GM12872 (cell line): Measurements from ENCODE around the gene SULT1E1.

Source experiments
- TF ChIP-seq, protein P1 (sequence below): IDR thresholded peaks from 3 replicates; pipeline ENCODE4 v1.5.1; 2011; ENCODE audit warnings: low read depth, mild to moderate bottlenecking, low read length, moderate library complexity; ENCODE audit not compliant: insufficient read depth

The SULT1E1 gene

GRCh38 chr4:69848028-69848427 is 11.9 kb downstream of the SULT1E1 start:
- TF ChIP-seq, protein P1, sequence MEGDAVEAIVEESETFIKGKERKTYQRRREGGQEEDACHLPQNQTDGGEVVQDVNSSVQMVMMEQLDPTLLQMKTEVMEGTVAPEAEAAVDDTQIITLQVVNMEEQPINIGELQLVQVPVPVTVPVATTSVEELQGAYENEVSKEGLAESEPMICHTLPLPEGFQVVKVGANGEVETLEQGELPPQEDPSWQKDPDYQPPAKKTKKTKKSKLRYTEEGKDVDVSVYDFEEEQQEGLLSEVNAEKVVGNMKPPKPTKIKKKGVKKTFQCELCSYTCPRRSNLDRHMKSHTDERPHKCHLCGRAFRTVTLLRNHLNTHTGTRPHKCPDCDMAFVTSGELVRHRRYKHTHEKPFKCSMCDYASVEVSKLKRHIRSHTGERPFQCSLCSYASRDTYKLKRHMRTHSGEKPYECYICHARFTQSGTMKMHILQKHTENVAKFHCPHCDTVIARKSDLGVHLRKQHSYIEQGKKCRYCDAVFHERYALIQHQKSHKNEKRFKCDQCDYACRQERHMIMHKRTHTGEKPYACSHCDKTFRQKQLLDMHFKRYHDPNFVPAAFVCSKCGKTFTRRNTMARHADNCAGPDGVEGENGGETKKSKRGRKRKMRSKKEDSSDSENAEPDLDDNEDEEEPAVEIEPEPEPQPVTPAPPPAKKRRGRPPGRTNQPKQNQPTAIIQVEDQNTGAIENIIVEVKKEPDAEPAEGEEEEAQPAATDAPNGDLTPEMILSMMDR: no peak

DNA sequence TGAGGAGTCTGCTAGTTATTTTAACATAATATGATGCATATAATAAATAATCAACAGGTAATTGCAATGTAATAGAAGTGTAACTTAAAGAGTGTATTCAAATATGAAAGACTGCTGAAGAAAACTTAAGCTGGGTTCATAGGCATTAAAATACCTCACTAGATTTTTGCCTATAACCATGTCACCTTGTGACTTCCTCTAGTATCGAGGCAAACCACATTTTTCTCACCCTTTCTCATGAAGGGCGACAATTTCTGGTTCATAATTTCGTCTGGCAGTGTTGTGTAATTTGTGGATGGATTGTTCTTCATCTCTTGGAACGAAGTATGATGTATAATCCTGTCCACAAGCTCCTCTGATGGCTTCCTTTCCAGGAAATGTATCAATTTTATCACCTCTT is 16.0 kb downstream of the SULT1E1 start:
- TF ChIP-seq, protein P1: no peak

GRCh38 chr4:69843301-69843700 is 16.6 kb downstream of the SULT1E1 start:
- TF ChIP-seq, protein P1: no peak

- TF ChIP-seq, protein P1: no peak
Observed at GRCh38 chr4:69838977-69839376, 21.0 kb downstream of the SULT1E1 start.

DNA sequence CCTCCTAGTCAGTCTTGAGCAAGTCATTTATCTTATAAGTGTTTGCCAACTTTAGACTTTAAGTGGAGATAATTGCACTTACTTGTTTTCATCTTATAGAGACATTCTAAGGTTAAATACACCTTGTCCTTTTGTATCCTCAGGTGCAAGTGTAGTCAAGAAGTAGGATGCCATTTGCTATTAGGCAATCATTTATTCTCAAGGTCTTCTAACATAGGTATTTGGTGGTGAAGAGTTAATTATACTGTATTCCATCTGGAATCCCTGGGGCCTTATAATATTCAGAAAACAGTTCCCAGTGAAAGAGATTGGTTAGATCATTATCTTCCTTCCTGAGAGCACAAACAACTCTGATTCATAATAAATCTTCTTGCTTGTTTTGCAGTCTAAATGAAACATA is 23.7 kb downstream of the SULT1E1 start:
- TF ChIP-seq, protein P1: no peak

GRCh38 chr4:69835766-69836165 is 24.2 kb downstream of the SULT1E1 start:
- TF ChIP-seq, protein P1: no peak

- TF ChIP-seq, protein P1: no peak
Observed at GRCh38 chr4:69833251-69833650, 26.7 kb downstream of the SULT1E1 start.

DNA sequence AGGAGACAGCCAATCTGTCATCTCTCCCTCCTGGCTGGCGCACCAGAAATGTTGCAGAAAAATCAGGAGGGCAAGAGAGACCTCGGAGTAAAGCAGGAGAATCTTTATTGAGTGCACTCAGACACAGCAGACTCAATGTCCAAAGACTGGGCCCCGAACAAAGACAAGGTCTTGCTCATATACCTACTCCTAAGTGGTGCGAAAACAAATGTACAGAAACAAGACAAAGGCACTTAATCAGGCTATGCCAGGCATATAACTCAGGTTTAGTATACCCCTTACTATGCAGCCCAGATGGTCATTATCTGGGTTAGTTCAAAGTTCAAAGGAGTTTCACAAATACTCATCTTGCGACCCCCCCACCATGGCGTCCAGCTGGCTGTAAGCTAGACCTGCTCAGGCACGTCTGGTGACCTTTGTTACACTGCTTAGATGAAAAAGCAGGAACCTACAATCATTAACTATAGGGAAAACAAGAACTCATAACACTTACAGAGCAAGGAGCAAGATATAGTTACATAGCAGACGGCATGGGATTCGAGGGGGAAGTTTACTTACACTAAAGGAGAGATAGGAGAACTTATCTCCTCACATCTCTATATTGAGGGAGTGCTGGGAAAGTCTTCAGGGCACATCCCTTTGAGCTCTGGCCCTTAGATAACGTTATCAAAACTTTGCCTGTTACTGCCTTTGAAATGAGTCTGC is 27.5 kb downstream of the SULT1E1 start:
- TF ChIP-seq, protein P1: no peak
